ENCODE results near the gene PPFIA1. TPM values are rescaled to one million over a fixed set of nuclear protein-coding genes. Genes with fewer than 3 reads are reported as not detected.

Gene PPFIA1
- total and polyA plus RNA-seq, 2 of the 8 experiments (the other 6 are each of a cell fraction or from before 2014, with no cell fraction given) = 44.3 to 73.5 TPM

GRCh38 chr11:70387564-70387963, 117.1 kb downstream of the PPFIA1 start (continued):
- TF ChIP-seq E2F6 (IDR thresholded peaks at IDR 0.05) = no peak
- no peak for TF ChIP-seq GTF2F1 (IDR thresholded peaks at IDR 0.05; ENCODE audit: borderline replicate concordance, low read depth, low read length)

All from H1 (cell line).